OCI-LY3 (cell line): ENCODE data around the gene DDX10.

ENCODE experiments used
- H2AFZ ChIP-seq: fragments of 200-600, 300-600 bp; shearing (Covaris generic); 2 replicates; pipeline ENCODE4 v1.6.0; 2014; ENCODE audit warnings: antibody characterized with exemption, low read depth, low read length
- H3K27ac ChIP-seq: fragments of 200-600, 300-600 bp; sonication (generic); 2 replicates; pipeline ENCODE4 v1.5.1; 2014; ENCODE audit warnings: mild to moderate bottlenecking, low read length, moderate library complexity, mixed read lengths
- H3K27me3 ChIP-seq: fragments of 200-600, 300-600 bp; sonication (generic); 2 replicates; pipeline ENCODE4 v1.6.1; 2014; ENCODE audit warnings: low read depth, low read length, mixed read lengths
- H3K36me3 ChIP-seq: fragments of 200-600, 300-600 bp; sonication (generic); replicated peaks from 2 replicates; pipeline ENCODE3; 2014; ENCODE audit warnings: low read depth, low read length, mixed read lengths
- H3K4me1 ChIP-seq: fragments of 300-600, 200-600 bp; sonication (generic); 2 replicates; pipeline ENCODE4 v1.6.1; 2014; ENCODE audit warnings: low read length, mixed read lengths
- H3K4me2 ChIP-seq: fragments of 200-600, 300-600 bp; sonication (generic); 2 replicates; pipeline ENCODE4 v1.6.1; 2014; ENCODE audit warnings: low read length, mixed read lengths
- H3K4me3 ChIP-seq: fragments of 300-600, 200-600 bp; sonication (generic); 2 replicates; pipeline ENCODE4 v1.5.1; 2014; ENCODE audit warnings: antibody characterized with exemption, mild to moderate bottlenecking, low read length, moderate library complexity
- H3K79me2 ChIP-seq: fragments of 300-600, 200-600 bp; shearing (Covaris generic); 2 replicates; pipeline ENCODE4 v1.6.1; 2014; ENCODE audit warnings: mild to moderate bottlenecking, low read length, mixed read lengths
- H3K9ac ChIP-seq: fragments of 300-600, 200-600 bp; shearing (Covaris generic); 2 replicates; pipeline ENCODE4 v1.6.0; 2014; ENCODE audit warnings: mild to moderate bottlenecking, low read length, moderate library complexity
- H3K9me3 ChIP-seq: fragments of 200-600, 300-600 bp; shearing (Covaris generic); 2 replicates; pipeline ENCODE4 v1.6.1; 2014; ENCODE audit warnings: low read length, mixed read lengths; ENCODE audit not compliant: insufficient read depth
- H4K20me1 ChIP-seq: fragments of 200-600, 300-600 bp; sonication (generic); 2 replicates; pipeline ENCODE4 v1.6.1; 2016; ENCODE audit warnings: low read length, mixed read lengths; ENCODE audit not compliant: insufficient read depth
- CTCF ChIP-seq: fragments of 200-600, 300-600 bp; sonication (generic); IDR thresholded peaks from 2 replicates; pipeline ENCODE4 v1.5.1; 2014; ENCODE audit warnings: antibody characterized with exemption, low read length, low read depth
- EZH2phosphoT487 ChIP-seq: fragments of 200-600 bp; shearing (Covaris generic); IDR thresholded peaks from 2 replicates; pipeline ENCODE4 v1.6.1; 2018; ENCODE audit warnings: antibody characterized with exemption, mixed run types, low read depth

Gene DDX10

GRCh38 chr11:108914981-108915380 is 250.1 kb downstream of the DDX10 start:
- no peaks in the 10 kb centered on the region for H3K4me1 ChIP-seq
- H3K4me3 ChIP-seq, result no peak overlapping the region
- no peaks in the 10 kb centered on the region for H3K27me3 ChIP-seq
- no peaks in the 10 kb centered on the region for H4K20me1 ChIP-seq
- H3K9ac ChIP-seq, result no peak overlapping the region
- no peak overlapping the region for H2AFZ ChIP-seq
- H3K27ac ChIP-seq, result no peak overlapping the region
- H3K9me3 ChIP-seq, result no peaks in the 10 kb centered on the region
- no peaks in the 10 kb centered on the region for H3K79me2 ChIP-seq
- H3K4me2 ChIP-seq, result no peak overlapping the region
- TF ChIP-seq EZH2phosphoT487, result no peak
- H3K36me3 ChIP-seq, result no peaks in the 10 kb centered on the region

- Histone ChIP-seq H3K4me2 (no peak overlapping the region), H2AFZ (no peak overlapping the region), H3K4me1 (no peaks in the 10 kb centered on the region), H3K36me3 (no peaks in the 10 kb centered on the region), H3K9me3 (no peaks in the 10 kb centered on the region), H4K20me1 (no peaks in the 10 kb centered on the region), H3K79me2 (no peaks in the 10 kb centered on the region), H3K9ac (no peak overlapping the region), H3K27me3 (no peaks in the 10 kb centered on the region), H3K4me3 (no peak overlapping the region), H3K27ac (no peak overlapping the region)
- TF ChIP-seq EZH2phosphoT487 (no peak), CTCF (no peak)
Observed at GRCh38 chr11:108915666-108916065, 250.8 kb downstream of the DDX10 start.

GRCh38 chr11:108916290-108916689 is 251.4 kb downstream of the DDX10 start:
- H3K36me3 ChIP-seq, result no peaks in the 10 kb centered on the region
- no peak overlapping the region for H3K4me2 ChIP-seq
- no peak overlapping the region for H2AFZ ChIP-seq
- H3K9ac ChIP-seq, result no peak overlapping the region
- no peaks in the 10 kb centered on the region for H3K4me1 ChIP-seq
- H3K27ac ChIP-seq, result no peak overlapping the region
- H4K20me1 ChIP-seq, result no peaks in the 10 kb centered on the region
- H3K4me3 ChIP-seq, result no peak overlapping the region
- TF ChIP-seq EZH2phosphoT487 (no peak), CTCF (no peak)
- H3K79me2 ChIP-seq, result no peaks in the 10 kb centered on the region
- no peaks in the 10 kb centered on the region for H3K9me3 ChIP-seq
- H3K27me3 ChIP-seq, result no peaks in the 10 kb centered on the region

- H3K4me2 ChIP-seq, result no peak overlapping the region
- TF ChIP-seq CTCF, result no peak
- H4K20me1 ChIP-seq, result no peaks in the 10 kb centered on the region
- H3K79me2 ChIP-seq, result no peaks in the 10 kb centered on the region
- no peak overlapping the region for H2AFZ ChIP-seq
- H3K4me1 ChIP-seq, result no peaks in the 10 kb centered on the region
- no peak overlapping the region for H3K9ac ChIP-seq
- H3K27ac ChIP-seq, result no peak overlapping the region
- no peaks in the 10 kb centered on the region for H3K36me3 ChIP-seq
- no peaks in the 10 kb centered on the region for H3K9me3 ChIP-seq
- no peaks in the 10 kb centered on the region for H3K27me3 ChIP-seq
- no peak overlapping the region for H3K4me3 ChIP-seq
Observed at GRCh38 chr11:108916935-108917334, 252.1 kb downstream of the DDX10 start.

- Histone ChIP-seq H3K4me2 (no peak overlapping the region), H4K20me1 (no peaks in the 10 kb centered on the region), H3K4me1 (no peaks in the 10 kb centered on the region), H3K4me3 (no peak overlapping the region), H3K9ac (no peak overlapping the region), H3K36me3 (no peaks in the 10 kb centered on the region), H2AFZ (no peak overlapping the region), H3K79me2 (no peaks in the 10 kb centered on the region), H3K27me3 (no peaks in the 10 kb centered on the region), H3K9me3 (no peaks in the 10 kb centered on the region), H3K27ac (no peak overlapping the region)
- TF ChIP-seq CTCF, result no peak
- no peak for TF ChIP-seq EZH2phosphoT487
Observed at GRCh38 chr11:108921211-108921610, 256.3 kb downstream of the DDX10 start.
